Naive B cell (primary cell): ENCODE data around the gene PFN3. TPM values are rescaled to one million over a fixed set of nuclear protein-coding genes. Genes with fewer than 3 reads are reported as not detected.
"Not testable (repeated sequence)": the region's sequence is repeated elsewhere in the genome, so short reads cannot be mapped to it uniquely, and the experiment has no call there.

Source experiments
- ATAC-seq, 2 donors: fragments of 150-1000 bp; cut with Tn5 transposase; 2 replicates each; pipeline ENCODE4 v1.10.0; 2021; ENCODE audit warnings: low read depth in 2 of 2, mild to moderate bottlenecking in 2 of 2, moderate library complexity in 2 of 2
- DNase-seq: peaks from one replicate; pipeline ENCODE4 v3.0.0; 2022
- H3K27ac Mint-ChIP-seq, 6 donors: one replicate each; pipeline ENCODE4 v1.8.0; 2020 to 2022; ENCODE audit warnings: mild to moderate bottlenecking in 6 of 6, mixed read lengths in 6 of 6, moderate library complexity in 5 of 6, inconsistent platforms in 2 of 6
- H3K27me3 Mint-ChIP-seq, 3 donors: one replicate each; pipeline ENCODE4 v1.8.0; 2021 to 2022; ENCODE audit warnings: mixed read lengths in 3 of 3, mild to moderate bottlenecking in 1 of 3
- H3K36me3 Mint-ChIP-seq, 2 donors: one replicate each; pipeline ENCODE4 v1.8.0; 2020 to 2022; ENCODE audit warnings: mixed read lengths in 2 of 2, inconsistent platforms in 1 of 2, mild to moderate bottlenecking in 1 of 2
- H3K4me1 Mint-ChIP-seq, 3 donors: one replicate each; pipeline ENCODE4 v1.8.0; 2020 to 2022; ENCODE audit warnings: mixed read lengths in 3 of 3, inconsistent platforms in 1 of 3, mild to moderate bottlenecking in 1 of 3, moderate library complexity in 1 of 3
- H3K4me3 Mint-ChIP-seq, 8 donors: one replicate each; pipeline ENCODE4 v1.8.0; 2020 to 2022; ENCODE audit warnings: mild to moderate bottlenecking in 8 of 8, mixed read lengths in 8 of 8, moderate library complexity in 8 of 8, inconsistent platforms in 2 of 8
- H3K9me3 Mint-ChIP-seq, 7 donors: one replicate each; pipeline ENCODE4 v1.8.0; 2020 to 2022; ENCODE audit warnings: mixed read lengths in 7 of 7, mild to moderate bottlenecking in 5 of 7, inconsistent platforms in 2 of 7, moderate library complexity in 1 of 7
- polyA plus RNA-seq, 6 donors: library from polyadenylated mRNA; unstranded; fragments of 300-500 nt; fragmentation: Illumina TruSeq; gene quantifications; one replicate each; pipeline ENCODE4 v1.2.3, GENCODE V29; 2021; ENCODE audit warnings: low read depth in 6 of 6

The PFN3 gene
- polyA plus RNA-seq, 6 donors from 2014 or later, result not detected

DNA sequence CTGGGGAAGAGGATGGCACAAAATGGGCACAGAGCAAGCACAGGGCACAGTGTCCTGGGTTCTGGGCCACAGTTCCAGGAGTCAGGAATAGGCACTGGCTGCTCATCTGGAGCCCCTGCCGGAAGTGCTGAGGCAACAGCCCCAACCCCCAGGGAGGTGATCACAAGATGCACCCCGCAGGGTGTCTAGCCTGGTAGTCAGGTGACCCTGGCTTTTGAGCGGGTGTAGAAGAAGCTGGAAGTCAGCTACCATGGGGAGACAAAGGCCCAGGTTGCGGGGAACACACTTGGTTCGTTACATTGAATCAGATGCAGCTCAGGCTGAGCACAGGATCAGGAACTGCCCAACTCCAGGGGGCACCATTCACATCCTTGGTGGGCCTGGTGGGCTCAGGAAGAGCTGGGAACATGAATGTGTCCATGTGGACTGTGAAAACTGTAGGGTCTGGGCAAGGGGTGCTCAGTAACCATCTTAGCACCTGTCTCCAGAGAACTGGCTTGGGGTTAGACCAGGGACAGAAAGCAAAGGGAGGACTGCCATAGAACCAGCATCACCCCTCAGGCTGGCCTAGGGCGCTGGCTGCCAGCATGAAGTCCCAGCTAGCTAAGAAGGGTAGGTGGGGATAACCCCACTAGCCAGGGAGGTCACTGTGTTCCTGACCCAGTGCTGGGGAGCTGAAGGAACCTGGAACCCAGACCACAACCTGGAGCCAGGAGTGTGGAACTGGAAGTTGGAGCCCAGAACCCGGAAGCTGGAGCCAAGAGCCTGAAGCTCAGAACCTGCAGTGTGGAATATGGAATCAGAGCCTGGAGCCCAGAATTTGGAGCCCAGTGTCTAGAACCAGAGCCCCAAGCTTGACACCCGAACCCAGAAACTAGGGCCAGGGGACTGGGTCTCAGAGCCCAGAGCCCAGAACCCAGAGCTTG, 22.3 kb downstream of the PFN3 start:
- Mint-ChIP-seq H3K27ac (no peak overlapping the region), H3K4me1 (peaks cover 7 to 12% (median 10%) of the 10 kb centered on the region in 3 donors), H3K36me3 (no peaks in the 10 kb centered on the region), H3K27me3 (peaks cover 3 to 7% (median 6%) of the 10 kb centered on the region in 3 donors), H3K4me3 (no peak overlapping the region), H3K9me3 (no peaks in the 10 kb centered on the region)
- ATAC-seq (no peak), DNase-seq (no peak)

- Mint-ChIP-seq H3K4me3 (no peak overlapping the region), H3K27me3 (no peaks in the 10 kb centered on the region), H3K9me3 (no peaks in the 10 kb centered on the region), H3K27ac (peak overlapping the region in 1 of 6 donors; percentile 56), H3K36me3 (no peaks in the 10 kb centered on the region), H3K4me1 (peaks cover 12 to 28% (median 24%) of the 10 kb centered on the region in 3 donors)
- DNase-seq, result no peak
- no peak for ATAC-seq
Observed at GRCh38 chr5:177376107-177376506, 24.4 kb downstream of the PFN3 start.

- not testable (repeated sequence) for H3K9me3 Mint-ChIP-seq, H3K27me3 Mint-ChIP-seq, H3K4me3 Mint-ChIP-seq, ATAC-seq, H3K36me3 Mint-ChIP-seq, DNase-seq, H3K27ac Mint-ChIP-seq
- H3K4me1 Mint-ChIP-seq, result peaks cover 12 to 28% (median 24%) of the 10 kb centered on the region in 3 donors
Observed at GRCh38 chr5:177375516-177375915, 24.9 kb downstream of the PFN3 start.

- ATAC-seq (no peak), DNase-seq (no peak)
- Mint-ChIP-seq H3K4me1 (peaks cover 17 to 35% (median 32%) of the 10 kb centered on the region in 3 donors), H3K27me3 (no peaks in the 10 kb centered on the region), H3K9me3 (no peaks in the 10 kb centered on the region), H3K36me3 (peaks cover 0 to 3% of the 10 kb centered on the region in 2 donors), H3K4me3 (no peak overlapping the region), H3K27ac (peak overlapping the region in 3 of 6 donors; percentile 15 to 90 (median 38))
Observed at GRCh38 chr5:177374211-177374610, 26.2 kb downstream of the PFN3 start.

DNA sequence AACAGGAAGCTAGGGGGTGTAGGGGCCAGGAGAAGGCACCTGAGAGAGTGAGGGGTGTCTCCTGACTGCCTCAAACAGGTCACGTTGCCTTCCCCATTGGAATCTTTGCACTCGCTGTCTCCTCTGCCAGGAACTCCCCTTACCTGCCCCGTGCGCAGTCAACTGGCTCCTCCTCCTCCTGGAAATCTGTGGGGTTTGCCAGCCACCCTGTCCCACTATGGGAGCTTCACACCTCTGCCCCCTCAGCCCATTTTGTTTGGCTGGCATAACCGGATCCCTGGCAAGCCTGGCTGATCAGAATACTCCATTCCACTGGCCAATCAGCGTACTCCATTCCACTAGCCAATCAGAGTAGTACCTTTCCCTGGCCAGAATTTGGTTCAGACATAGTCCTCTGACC, 26.7 kb downstream of the PFN3 start:
- Mint-ChIP-seq H3K27me3 (no peaks in the 10 kb centered on the region), H3K4me1 (peaks cover 22 to 39% (median 36%) of the 10 kb centered on the region in 3 donors), H3K4me3 (no peak overlapping the region), H3K27ac (peak overlapping the region in 2 of 6 donors; percentile 15 to 90), H3K36me3 (peaks cover 0 to 7% of the 10 kb centered on the region in 2 donors), H3K9me3 (no peaks in the 10 kb centered on the region)
- ATAC-seq, result no peak
- DNase-seq, result no peak

GRCh38 chr5:177372910-177373309, 27.6 kb downstream of the PFN3 start:
- Mint-ChIP-seq H3K27ac (peak overlapping the region in 3 of 6 donors; percentile 50 to 82 (median 80)), H3K4me1 (peaks cover 29 to 42% (median 40%) of the 10 kb centered on the region in 3 donors), H3K36me3 (peaks cover 4 to 16% of the 10 kb centered on the region in 2 donors), H3K9me3 (no peaks in the 10 kb centered on the region), H3K4me3 (peak overlapping the region in 3 of 8 donors; percentile 10 to 53 (median 44)), H3K27me3 (no peaks in the 10 kb centered on the region)
- DNase-seq, result no peak
- ATAC-seq, result no peak

GRCh38 chr5:177372034-177372896, 28.2 kb downstream of the PFN3 start:
- Mint-ChIP-seq H3K36me3 (peaks cover 4 to 16% of the 10 kb centered on the region in 2 donors), H3K4me1 (peaks cover 29 to 42% (median 40%) of the 10 kb centered on the region in 3 donors), H3K9me3 (no peaks in the 10 kb centered on the region), H3K27me3 (no peaks in the 10 kb centered on the region), H3K27ac (peak overlapping the region in 4 of 6 donors; percentile 44 to 90 (median 81)), H3K4me3 (peak overlapping the region in 6 of 8 donors; percentile 10 to 76 (median 50))
- DNase-seq (no peak), ATAC-seq (peak in 1 of 2 donors; percentile 20)

DNA sequence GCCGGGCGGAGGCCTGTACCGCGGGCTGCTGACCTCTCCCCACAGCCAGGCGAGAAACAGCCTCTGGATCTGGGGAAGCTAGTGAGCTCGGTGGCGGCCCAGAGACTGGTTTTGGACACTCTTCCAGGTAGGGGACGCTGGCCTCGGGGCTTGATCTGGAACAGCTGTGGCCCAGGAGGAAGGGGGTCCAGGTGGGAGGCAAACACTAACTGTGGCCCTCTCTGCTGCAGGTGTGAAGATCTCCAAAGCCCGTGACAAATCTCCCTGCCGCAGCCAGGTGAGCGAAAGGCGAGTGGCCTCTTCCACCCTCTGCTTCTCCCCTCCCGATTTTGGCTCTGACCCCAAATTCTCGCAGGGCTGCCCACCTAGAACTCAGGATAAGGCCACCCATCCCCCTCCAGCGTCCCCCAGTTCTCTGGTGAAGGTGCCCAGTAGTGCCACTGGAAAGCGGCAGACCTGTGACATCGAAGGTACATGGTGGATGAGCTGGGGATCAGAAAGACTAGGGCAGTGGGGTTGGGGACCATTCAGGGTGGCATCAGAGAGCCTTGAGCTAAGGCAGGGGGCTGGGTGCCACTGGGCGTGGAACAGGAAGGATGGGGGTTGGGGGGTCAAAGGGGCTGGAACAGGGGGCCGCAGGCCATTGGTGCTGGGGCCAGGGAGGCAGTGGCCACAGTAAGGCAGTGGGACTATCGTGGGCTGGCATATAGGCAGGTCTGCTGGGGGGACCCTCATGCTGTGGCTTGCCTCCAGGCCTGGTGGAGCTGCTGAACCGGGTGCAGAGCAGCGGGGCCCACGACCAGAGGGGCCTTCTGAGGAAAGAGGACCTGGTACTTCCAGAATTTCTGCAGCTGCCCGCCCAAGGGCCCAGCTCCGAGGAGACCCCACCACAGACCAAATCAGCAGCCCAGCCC, 29.1 kb downstream of the PFN3 start:
- H3K9me3 Mint-ChIP-seq, result no peaks in the 10 kb centered on the region
- no peak for DNase-seq
- peaks cover 30 to 42% (median 40%) of the 10 kb centered on the region in 3 donors for H3K4me1 Mint-ChIP-seq
- peaks cover 4 to 16% of the 10 kb centered on the region in 2 donors for H3K36me3 Mint-ChIP-seq
- H3K4me3 Mint-ChIP-seq, result peak overlapping the region in 7 of 8 donors; percentile 3 to 76 (median 47)
- H3K27me3 Mint-ChIP-seq, result no peaks in the 10 kb centered on the region
- no peak for ATAC-seq
- peak overlapping the region in 4 of 6 donors; percentile 29 to 80 (median 68) for H3K27ac Mint-ChIP-seq

GRCh38 chr5:177370488-177371119, 29.9 kb downstream of the PFN3 start:
- no peaks in the 10 kb centered on the region for H3K9me3 Mint-ChIP-seq
- DNase-seq (no peak), ATAC-seq (peak; percentile 84 to 90)
- H3K36me3 Mint-ChIP-seq, result peaks cover 4 to 16% of the 10 kb centered on the region in 2 donors
- H3K4me1 Mint-ChIP-seq, result peaks cover 32 to 47% (median 42%) of the 10 kb centered on the region in 3 donors
- H3K27ac Mint-ChIP-seq, result peak overlapping the region in 1 of 6 donors; percentile 11
- no peaks in the 10 kb centered on the region for H3K27me3 Mint-ChIP-seq
- peak overlapping the region in 2 of 8 donors; percentile 30 to 49 for H3K4me3 Mint-ChIP-seq

DNA sequence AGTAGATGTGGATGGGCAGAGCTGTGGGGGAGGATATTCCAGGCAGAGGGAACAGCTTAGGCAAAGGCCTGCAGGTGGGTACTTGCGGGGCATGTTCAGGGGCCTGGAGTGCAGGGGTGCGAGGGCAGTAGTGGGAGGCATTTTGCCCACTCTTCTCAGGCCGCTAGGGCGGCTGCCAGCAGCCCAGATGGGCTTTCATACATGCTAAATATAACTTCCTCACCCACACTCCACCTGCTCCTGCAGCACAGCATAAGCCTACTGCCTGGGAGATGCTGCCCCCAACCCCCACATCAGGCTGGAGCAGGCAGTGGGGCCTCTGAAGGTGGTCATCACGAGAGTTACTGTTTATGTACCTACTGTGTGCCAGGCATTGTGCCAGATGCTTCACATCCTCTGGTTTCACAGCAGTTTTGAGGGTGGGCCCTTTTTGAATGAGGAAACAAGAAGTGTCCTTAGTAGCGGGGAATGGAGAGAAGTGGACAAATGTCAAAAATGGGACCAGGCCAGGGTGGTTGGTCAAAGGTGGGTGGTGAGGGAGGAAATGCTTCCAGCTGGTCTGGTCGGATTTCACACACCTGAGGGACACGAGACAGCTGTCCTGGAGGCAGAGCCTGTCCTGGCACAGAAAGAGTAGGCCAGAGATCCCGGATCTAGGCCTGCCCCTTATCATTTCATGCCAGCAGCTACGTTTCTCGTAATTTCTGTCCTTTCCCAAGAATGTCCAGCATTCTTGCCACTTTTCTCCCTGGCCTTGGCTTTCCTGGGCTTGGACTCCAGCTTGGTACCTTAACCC, 30.6 kb downstream of the PFN3 start:
- no peaks in the 10 kb centered on the region for H3K27me3 Mint-ChIP-seq
- peak overlapping the region in 2 of 6 donors; percentile 65 to 80 for H3K27ac Mint-ChIP-seq
- peaks cover 4 to 16% of the 10 kb centered on the region in 2 donors for H3K36me3 Mint-ChIP-seq
- H3K4me3 Mint-ChIP-seq, result peak overlapping the region in 3 of 8 donors; percentile 29 to 58 (median 53)
- no peaks in the 10 kb centered on the region for H3K9me3 Mint-ChIP-seq
- no peak for ATAC-seq
- H3K4me1 Mint-ChIP-seq, result peaks cover 32 to 48% (median 46%) of the 10 kb centered on the region in 3 donors
- no peak for DNase-seq

- peak in 1 of 2 donors; percentile 37 for ATAC-seq
- Mint-ChIP-seq H3K27ac (peak overlapping the region in 4 of 6 donors; percentile 34 to 90 (median 72)), H3K36me3 (peaks cover 4 to 16% of the 10 kb centered on the region in 2 donors), H3K27me3 (no peaks in the 10 kb centered on the region), H3K9me3 (no peaks in the 10 kb centered on the region), H3K4me3 (peak overlapping the region in 3 of 8 donors; percentile 14 to 53 (median 50)), H3K4me1 (peaks cover 37 to 54% (median 53%) of the 10 kb centered on the region in 3 donors)
- no peak for DNase-seq
Observed at GRCh38 chr5:177368869-177369644, 31.4 kb downstream of the PFN3 start.
